ENCODE results near the gene GAD1.

DNA sequence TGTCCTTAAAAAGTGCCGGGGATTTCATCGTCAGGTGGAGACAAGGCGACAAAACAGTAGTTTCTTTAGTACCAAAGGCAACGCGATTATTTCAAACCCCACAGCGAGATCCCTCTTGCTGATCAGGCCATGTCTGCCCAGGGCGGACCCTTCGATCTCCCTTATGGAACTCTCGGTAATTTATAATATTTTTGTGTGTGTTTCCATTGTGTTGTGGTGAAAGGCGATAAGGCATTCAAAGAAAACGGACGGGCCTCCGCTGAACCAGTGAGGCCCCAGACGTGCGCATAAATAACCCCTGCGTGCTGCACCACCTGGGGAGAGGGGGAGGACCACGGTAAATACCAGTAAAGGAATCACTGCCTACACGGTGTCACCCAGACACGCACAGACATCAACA is 1.4 kb upstream of the GAD1 start:
- TF ChIP-seq POLR2A (IDR thresholded peaks at IDR 0.05): no peak
- TF ChIP-seq, protein P1, sequence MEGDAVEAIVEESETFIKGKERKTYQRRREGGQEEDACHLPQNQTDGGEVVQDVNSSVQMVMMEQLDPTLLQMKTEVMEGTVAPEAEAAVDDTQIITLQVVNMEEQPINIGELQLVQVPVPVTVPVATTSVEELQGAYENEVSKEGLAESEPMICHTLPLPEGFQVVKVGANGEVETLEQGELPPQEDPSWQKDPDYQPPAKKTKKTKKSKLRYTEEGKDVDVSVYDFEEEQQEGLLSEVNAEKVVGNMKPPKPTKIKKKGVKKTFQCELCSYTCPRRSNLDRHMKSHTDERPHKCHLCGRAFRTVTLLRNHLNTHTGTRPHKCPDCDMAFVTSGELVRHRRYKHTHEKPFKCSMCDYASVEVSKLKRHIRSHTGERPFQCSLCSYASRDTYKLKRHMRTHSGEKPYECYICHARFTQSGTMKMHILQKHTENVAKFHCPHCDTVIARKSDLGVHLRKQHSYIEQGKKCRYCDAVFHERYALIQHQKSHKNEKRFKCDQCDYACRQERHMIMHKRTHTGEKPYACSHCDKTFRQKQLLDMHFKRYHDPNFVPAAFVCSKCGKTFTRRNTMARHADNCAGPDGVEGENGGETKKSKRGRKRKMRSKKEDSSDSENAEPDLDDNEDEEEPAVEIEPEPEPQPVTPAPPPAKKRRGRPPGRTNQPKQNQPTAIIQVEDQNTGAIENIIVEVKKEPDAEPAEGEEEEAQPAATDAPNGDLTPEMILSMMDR (IDR thresholded peaks at IDR 0.05): no peak
- no peak for TF ChIP-seq POLR2AphosphoS5 (IDR thresholded peaks at IDR 0.05)

Measured in breast epithelium (tissue), 3 donors.